Kidney (tissue), 14 donors: ENCODE data around the gene BIRC6. TPM values are rescaled to one million over a fixed set of nuclear protein-coding genes. Genes with fewer than 3 reads are reported as not detected.

ENCODE experiments used
- DNase-seq, 5 donors: peaks; one replicate each; pipeline ENCODE4 v3.0.0-alpha.2; 2013 to 2020
- FAIRE-seq: peaks from 2 replicates; lab custom pipeline; 2012; peaks lifted over from hg19 to GRCh38; lab: Jason Lieb, UNC
- H3K27ac ChIP-seq, 2 donors: one replicate each; pipeline ENCODE4 v1.7.0; 2013; ENCODE audit warnings: low read depth in 2 of 2, low read length in 2 of 2, inconsistent platforms in 1 of 2
- H3K27me3 ChIP-seq: one replicate; pipeline ENCODE4 v1.7.1; 2013; ENCODE audit warnings: low read length, inconsistent platforms; ENCODE audit not compliant: control insufficient read depth, insufficient read depth
- H3K36me3 ChIP-seq, 3 donors: one replicate each; pipeline versions ENCODE4 v1.7.0 to v1.7.1; 2013; ENCODE audit warnings: low read length in 3 of 3, control low read depth in 1 of 3, inconsistent platforms in 1 of 3; ENCODE audit not compliant: insufficient read depth in 3 of 3, control insufficient read depth in 2 of 3
- H3K4me1 ChIP-seq, 3 donors: one replicate each; pipeline versions ENCODE4 v1.7.0 to v1.7.1; 2013; ENCODE audit warnings: low read length in 3 of 3, inconsistent platforms in 1 of 3, low read depth in 1 of 3; ENCODE audit not compliant: control insufficient read depth in 2 of 3, insufficient read depth in 2 of 3
- H3K4me3 ChIP-seq, 3 donors: one replicate each; pipeline versions ENCODE4 v1.7.0 to v1.8.1; 2013; ENCODE audit warnings: low read length in 3 of 3, control low read depth in 1 of 3, inconsistent platforms in 1 of 3
- H3K9ac ChIP-seq, 3 donors: one replicate each; pipeline versions ENCODE4 v1.7.0 to v1.7.1; 2013; ENCODE audit warnings: low read length in 3 of 3, control low read depth in 1 of 3, inconsistent platforms in 1 of 3
- H3K9me3 ChIP-seq, 3 donors: one replicate each; pipeline versions ENCODE4 v1.7.0 to v1.7.1; 2013; ENCODE audit warnings: low read length in 3 of 3, control low read depth in 1 of 3, inconsistent platforms in 1 of 3; ENCODE audit not compliant: control insufficient read depth in 2 of 3, insufficient read depth in 1 of 3
- CTCF ChIP-seq: IDR thresholded peaks from 3 replicates; pipeline ENCODE4 v1.5.1; 2012; ENCODE audit warnings: mild to moderate bottlenecking, moderate library complexity, borderline replicate concordance; ENCODE audit not compliant: insufficient read depth; ENCODE audit errors: extremely low read depth
- intact Hi-C: fragments of 100-400 bp; cut with DNase I; formaldehyde crosslinking; loops from one replicate; pipeline ENCODE4 v1.11.1; 2022
- polyA plus RNA-seq: library from polyadenylated mRNA; stranded (reverse); fragments of 350-450 nt; fragmentation: Illumina TruSeq; extraction: RNeasy Lipid Tissue Mini Kit (QIAGEN cat#74804); gene quantifications from one replicate; pipeline ENCODE4 v1.2.3, GENCODE V29; 2014; ENCODE audit warnings: low read depth, low replicate concordance; ENCODE audit not compliant: insufficient read depth
- total RNA-seq: library from RNA; stranded (reverse); fragmentation: NEBNext Ultra II Directional; extraction: Animal tissue kit (Norgen Biotek cat#: 25700); gene quantifications from one replicate; pipeline ENCODE4 v1.2.1, GENCODE V29; 2021
- donor health status: control.
- donor health status: control.
- donor health status: control.
- donor health status: control.
- donor health status: control.
- donor health status: DM: yes; HTN: yes; CAD: no.
- donor health status: Normal renal cell carcinoma (clear cell type).

The BIRC6 gene
- total and polyA plus RNA-seq, 2 donors from 2014 or later: 12.8 to 113 TPM

- Histone ChIP-seq H3K36me3 (peaks cover 0 to 6% (median 0%) of the 10 kb centered on the region in 3 donors), H3K27me3 (no peaks in the 10 kb centered on the region), H3K27ac (no peak overlapping the region), H3K9me3 (no peaks in the 10 kb centered on the region), H3K9ac (no peak overlapping the region), H3K4me3 (no peak overlapping the region), H3K4me1 (no peaks in the 10 kb centered on the region)
- intact Hi-C loops: no loop called here
- TF ChIP-seq CTCF: no peak
- FAIRE-seq (no peak), DNase-seq (no peak)
Observed at GRCh38 chr2:32452338-32453064, 95.7 kb downstream of the BIRC6 start.

- DNase-seq (peak in 2 of 5 donors; percentile 1 to 2), FAIRE-seq (no peak)
- Histone ChIP-seq H3K9me3 (no peaks in the 10 kb centered on the region), H3K9ac (no peak overlapping the region), H3K36me3 (peaks cover 0 to 6% (median 0%) of the 10 kb centered on the region in 3 donors), H3K4me1 (no peaks in the 10 kb centered on the region), H3K27ac (no peak overlapping the region), H3K4me3 (no peak overlapping the region), H3K27me3 (no peaks in the 10 kb centered on the region)
- TF ChIP-seq CTCF: no peak
- intact Hi-C loops: no loop called here
Observed at GRCh38 chr2:32453242-32454062, 96.6 kb downstream of the BIRC6 start.

- no peak overlapping the region for H3K9ac ChIP-seq
- no peak overlapping the region for H3K27ac ChIP-seq
- FAIRE-seq (no peak), DNase-seq (no peak)
- H3K4me1 ChIP-seq: no peaks in the 10 kb centered on the region
- no peaks in the 10 kb centered on the region for H3K27me3 ChIP-seq
- H3K4me3 ChIP-seq: no peak overlapping the region
- no peaks in the 10 kb centered on the region for H3K36me3 ChIP-seq
- intact Hi-C loops: no loop called here
- no peak for TF ChIP-seq CTCF
- H3K9me3 ChIP-seq: no peaks in the 10 kb centered on the region
Observed at GRCh38 chr2:32455816-32456215, 99.0 kb downstream of the BIRC6 start.
